Hematopoietic multipotent progenitor cell treated with erythropoietin and hydrocortisone succinate and interleukin-3 and kit ligand, for 6 days (in vitro differentiated cells): ENCODE data around the gene SS18.

Source experiments
- DNase-seq: peaks from one replicate; pipeline ENCODE4 v3.0.0-alpha.2; 2015

Gene SS18

DNA sequence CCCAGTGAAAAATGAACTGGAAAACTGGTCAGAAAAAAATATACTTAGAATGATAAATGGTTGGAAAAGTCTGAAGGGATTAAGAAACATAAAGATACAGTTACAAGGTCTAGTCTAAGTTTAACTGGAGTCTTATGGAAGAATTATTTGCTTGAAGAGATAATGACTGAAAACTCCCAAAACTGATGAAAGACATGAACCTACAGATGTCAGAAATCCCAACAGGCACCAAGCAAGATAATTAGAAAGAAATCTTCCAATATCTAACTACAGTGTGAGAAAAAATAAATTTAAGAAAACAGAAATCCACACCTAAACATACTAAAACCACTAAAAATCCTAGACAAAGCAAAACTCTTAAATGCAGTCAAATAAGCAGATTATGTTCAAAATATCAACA lies 19.4 kb downstream of the SS18 start:
- no peak for DNase-seq

DNA sequence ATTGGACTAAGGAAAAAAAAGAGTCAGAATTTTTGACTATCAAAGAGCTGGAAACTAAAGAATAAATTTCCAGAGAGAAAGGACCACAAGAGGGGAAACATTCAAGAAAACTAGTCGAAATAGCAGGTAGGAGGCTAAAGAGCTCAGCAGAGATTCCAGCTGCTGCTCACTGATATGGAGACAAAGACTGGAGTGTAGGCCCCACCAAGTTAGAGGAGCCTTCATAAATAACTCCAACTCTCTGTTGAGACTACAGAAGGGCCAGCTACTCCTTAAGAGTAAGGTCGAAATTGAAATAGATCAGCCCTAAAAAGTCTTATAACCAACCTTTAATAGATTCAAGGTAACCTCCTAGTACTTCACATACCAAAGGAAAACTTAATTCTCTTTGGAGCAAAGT lies 31.1 kb downstream of the SS18 start:
- DNase-seq = peak; percentile 41

DNA sequence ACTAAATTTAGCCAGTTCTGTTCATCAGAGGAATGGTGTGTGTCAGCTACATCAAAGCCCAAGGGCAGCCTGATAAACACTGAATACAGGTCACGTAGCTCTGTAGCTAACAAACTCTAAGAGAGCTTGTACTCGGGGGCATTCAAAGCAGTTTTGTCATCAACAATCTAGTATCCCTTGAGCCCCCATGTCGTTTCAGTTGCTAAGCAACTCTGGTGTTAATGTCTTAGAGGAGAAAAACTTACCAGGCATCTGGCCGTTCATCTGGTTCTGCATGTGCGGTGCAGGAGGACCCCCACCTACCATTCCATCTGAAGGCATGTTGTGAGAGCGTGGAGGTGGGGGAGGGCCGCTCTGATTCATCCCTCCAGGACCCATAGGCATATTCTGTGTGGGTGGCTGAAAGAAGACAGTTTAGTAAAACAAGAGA lies 33.1 kb downstream of the SS18 start:
- no peak for DNase-seq

DNA sequence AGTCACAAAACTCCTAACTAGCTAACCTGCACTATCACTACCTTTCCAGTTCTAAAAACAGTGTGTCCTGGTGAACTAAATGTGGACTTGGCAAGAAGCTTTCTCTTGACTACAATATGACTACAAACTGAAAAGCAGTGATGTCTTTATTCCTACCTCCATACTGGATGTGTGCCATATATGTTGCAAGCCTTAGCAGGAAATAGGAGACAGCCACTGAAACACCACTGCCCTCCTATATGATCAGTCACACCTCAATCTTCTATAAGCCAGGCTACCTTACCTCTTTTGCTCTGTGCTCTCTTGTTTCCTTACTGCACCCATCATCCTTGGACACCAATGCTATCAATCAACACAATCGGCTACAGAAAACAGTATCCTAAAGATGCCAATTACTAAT lies 34.1 kb downstream of the SS18 start:
- no peak for DNase-seq

DNA sequence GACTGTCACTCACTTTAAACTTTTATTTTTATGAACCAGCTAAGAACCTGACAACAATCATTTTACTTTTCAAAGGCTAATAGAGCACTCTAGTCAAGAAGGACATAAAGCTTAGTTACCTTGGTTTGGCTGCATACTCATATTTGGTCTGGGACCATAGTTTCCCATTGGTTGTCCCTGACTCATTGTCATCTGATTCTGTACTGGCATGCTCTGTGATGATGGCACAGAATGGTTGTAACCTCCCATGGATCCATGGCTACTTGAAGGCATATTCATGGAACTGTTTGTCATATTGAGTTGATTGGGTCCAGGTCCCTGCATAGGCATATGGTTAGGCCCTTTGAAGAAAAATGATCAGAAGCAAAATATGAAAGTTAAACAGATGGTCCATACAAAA lies 37.9 kb downstream of the SS18 start:
- no peak for DNase-seq

DNA sequence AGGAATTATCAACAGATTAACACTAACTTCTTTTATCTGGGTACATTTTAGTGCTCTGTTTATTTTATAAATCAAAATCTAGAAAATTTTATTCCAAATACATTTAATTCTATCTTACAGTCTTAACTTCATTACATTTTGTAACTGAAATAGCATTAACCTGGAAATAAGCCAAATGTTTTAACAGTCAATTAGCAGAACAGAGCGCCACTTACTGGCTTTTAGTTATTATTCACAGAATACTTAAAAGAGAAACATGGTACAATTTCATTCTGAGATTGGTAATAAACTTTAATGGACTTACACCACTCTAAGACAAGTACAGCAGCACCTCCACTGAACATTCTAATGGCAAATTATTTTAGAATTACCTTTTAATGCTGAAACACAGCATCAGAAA lies 38.6 kb downstream of the SS18 start:
- DNase-seq = peak; percentile 79

DNA sequence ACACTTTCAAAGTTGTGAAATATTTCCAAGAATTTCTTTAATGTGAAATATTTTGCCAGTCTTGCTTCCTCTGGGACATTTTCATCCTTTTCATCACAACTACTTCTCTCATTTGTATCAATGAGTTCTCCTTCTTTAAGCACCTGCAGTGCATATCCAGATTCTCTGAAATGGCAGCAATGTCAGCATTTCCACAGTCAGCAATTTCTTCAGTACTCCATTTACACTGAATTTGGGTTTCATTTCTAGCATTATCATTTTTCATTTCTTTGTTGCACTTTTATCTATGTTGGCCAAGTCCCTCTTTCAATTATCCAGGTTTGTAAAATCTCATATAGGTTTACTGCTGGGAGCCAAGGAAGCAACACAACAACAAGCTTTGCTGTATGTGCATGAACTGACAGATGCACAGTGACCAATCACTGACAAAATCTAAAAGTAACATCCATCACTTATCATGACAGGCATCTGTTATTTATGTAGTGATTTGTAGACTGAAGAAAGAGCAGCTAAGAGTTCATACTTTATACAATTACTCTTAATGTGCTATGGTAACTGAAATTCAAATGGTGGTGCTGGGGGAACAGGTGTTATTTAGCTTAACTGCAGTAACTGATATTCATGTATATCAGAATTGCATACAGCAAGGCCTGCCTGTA lies 43.9 kb downstream of the SS18 start:
- DNase-seq = no peak

DNA sequence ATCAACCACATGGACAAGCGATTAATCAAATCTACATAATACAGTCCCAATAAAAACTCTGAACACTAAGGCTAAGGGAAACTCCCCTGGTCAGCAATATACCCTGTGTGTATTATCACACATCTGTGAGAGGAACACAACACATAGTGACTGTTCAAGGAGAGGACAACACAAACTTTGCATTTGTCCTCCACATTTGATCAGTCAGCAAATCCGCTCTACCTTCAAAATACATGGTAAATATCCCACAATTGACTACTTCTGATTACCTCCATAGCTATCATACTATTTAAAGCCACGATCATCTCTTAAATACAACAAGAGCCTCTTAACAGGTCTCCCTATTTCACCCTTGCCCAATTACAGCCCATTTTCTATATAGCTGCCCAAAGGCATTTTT lies 45.6 kb downstream of the SS18 start:
- DNase-seq = no peak

DNA sequence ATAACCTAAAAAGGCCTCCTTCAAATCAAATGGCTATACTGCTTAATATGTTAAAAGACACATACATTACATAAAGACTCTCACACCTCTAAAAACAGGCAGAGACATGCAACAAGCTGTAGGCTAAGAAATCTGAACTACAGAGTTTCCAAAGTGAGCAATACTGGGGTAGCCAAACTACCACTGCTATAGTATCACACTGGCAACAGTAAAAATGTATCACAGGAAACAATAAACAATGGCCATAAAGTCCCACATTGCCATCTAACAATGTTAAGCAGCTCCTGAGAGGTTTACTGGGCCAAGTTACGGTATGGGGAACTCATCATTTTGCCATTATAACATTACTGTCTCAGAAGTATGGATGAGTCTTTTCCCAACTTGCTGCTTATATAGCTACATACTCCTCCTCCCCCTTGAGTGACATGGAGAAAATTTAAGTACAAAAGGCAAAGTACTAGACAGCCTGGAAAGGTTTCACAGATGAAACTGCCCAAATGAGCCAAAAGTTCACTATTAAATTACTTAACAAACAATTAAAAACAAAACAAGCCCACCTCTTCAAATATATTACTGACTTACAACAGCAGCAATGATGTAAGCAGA lies 50.3 kb downstream of the SS18 start:
- DNase-seq = no peak

DNA sequence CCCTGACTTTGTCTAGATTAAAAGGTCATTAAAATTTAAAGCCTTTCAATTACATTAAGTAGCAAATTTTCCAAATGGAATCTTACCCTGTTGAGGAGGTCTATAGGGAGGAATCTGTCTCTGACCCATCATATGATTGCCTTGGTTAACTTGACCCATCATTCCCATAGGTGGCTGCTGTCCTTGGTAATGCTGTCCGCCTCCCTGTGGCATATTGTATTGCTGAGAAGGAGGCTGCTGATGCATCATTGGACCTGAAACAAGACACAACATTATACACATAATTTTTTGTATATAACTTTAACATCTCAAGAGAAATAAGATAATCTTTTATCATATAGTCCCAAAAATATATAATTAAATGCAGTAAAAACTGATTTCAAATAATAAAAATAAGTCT lies 51.2 kb downstream of the SS18 start:
- DNase-seq = no peak

DNA sequence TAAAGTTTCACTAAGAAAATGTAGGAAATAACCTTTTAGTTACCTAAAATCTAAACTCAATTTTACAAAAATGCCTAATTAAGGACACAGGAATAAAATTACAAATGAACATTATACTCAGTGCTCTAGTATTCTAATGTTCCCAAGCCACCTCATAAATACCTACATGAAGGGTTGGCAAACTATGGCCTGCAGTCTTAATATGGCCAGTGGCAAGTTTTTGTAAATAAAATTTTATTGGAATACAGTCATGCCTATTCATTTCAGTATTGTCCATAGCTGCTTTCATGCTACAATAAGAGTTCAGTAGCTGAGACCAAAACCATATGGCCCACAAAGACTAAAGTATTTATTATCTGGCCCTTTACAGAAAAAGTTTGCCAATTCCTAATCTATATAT lies 53.8 kb downstream of the SS18 start:
- DNase-seq = no peak

DNA sequence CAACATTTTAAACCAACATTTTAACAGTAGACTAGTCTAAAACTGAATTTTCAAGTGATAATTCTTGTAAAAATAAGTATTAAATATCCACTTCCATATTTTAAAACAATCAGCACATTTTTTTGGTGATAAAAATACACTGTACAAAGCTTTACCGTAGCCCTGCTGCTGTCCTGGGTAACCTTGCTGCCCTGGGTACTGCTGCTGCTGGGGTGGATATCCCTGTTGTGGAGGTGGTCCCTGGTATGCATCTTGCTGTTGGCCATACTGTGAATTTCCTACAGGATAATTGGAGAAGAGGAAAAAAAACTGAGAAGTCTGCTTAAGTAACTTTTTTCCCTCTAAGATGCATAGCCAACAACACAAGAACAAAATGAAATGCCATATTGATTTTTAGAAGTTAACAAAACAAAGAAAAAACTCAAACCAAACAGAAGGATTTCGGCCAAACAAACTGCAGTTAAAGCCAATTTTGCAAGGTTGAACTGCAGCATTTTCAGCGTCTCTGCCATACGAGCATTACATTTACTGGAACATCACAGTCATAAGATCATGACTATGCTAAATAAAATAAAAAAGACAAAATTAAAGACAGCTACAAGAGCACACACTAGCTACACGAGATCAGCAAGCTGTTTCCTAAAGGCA lies 55.4 kb downstream of the SS18 start:
- no peak for DNase-seq

DNA sequence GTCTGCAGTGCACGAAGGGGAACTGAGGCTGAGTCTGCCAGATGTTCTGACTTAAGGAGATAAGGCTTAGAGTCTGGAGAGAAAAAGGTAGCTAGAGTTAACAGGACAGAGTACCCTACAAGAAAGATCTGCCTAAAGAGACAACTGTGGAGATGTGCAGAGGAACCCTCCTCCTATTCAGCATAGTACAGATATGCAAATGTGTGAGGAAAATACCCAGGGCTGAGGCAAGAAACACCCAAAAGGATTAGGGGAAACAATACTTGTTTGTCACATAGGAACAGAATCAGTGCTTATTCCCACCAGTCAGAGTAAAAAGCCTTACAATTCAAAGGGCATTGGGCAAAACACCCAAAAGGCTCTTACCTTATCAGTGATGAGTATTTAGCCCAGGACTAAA lies 67.8 kb downstream of the SS18 start:
- DNase-seq = no peak

DNA sequence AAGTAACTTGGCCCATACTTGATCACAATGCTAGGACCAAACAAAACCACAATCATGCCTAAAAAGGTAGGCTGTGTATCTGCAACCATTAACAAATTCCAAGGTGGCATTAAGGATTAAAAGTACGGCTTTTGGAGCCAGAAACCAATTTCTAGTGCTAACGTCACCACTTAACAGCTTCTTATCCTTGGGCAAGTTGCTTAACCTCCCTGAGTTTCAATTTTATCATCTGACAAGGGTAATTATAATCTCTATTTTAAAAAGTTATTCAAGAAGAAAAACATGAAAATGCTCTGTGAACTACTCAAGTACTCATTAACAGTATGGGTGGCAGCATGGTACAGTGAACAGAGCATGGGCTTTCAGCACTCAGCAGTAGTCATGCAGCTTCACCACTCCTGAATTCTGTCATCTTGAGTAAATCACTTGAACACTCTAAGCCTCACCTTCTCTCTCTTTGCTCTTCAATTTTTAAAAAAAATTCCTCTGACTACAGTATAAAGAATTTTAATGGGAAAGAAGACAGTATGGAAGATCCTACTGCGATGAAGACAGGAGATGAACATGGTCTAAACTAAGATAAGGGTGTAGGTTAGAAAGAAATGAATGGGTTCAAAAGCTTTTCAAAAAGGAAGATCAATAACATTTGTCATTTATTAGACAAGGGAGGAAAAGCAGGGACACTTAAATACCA lies 69.2 kb downstream of the SS18 start:
- no peak for DNase-seq

DNA sequence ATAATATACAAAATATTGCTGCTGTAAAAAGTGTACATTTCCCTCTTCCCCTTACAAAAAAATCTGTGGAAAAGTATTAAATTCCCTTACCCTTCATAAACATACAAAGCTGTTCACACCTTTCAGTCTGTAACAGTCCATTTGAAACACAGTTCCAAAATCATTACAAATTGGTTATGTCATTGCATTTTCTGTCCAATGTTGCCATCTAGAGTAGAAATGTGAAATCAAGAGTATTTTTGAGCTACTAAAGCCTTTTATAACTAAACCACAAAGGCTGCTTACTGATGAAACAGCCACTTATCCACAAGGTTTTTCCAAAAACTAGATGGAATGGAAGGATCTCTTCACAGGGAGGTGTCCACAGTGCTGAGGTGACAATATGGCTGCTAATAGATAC lies 72.5 kb downstream of the SS18 start:
- DNase-seq = peak; percentile 67

DNA sequence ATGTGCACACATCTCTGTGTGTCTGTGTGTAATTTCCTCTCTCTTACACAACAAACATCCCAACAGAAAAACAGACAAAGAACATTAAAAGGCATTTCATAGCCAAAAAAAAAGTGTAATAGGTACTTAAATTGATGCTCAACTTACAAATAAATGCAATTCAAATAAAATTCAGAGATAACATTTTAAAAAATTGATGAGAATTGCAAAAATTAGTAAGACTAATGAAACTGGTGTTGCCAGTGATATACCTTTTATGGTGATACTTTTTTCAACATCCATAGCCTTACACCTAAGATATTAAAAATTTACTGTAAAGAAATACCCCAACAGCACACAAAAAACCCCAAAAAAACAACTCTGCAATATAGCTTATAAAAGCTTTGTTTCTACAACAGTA lies 76.0 kb downstream of the SS18 start:
- DNase-seq = no peak

DNA sequence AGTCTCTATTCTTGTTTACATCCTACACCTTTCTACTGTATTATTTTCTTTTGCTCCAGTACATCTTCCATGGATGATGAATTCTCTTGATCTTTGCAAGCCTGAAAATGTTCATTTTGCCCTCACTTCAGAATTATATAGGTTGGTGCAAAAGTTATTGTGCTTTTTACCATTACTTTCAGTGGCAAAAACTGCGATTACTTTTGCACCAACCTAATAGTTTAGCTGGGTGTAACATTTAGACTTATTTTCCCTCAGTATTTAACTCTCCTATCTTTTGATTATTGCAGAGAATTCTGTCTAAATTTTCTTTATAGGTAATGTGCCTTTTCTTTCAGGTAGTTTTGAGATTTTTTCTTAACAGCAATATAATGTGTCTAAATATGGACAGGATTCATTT lies 81.8 kb downstream of the SS18 start:
- DNase-seq = no peak

DNA sequence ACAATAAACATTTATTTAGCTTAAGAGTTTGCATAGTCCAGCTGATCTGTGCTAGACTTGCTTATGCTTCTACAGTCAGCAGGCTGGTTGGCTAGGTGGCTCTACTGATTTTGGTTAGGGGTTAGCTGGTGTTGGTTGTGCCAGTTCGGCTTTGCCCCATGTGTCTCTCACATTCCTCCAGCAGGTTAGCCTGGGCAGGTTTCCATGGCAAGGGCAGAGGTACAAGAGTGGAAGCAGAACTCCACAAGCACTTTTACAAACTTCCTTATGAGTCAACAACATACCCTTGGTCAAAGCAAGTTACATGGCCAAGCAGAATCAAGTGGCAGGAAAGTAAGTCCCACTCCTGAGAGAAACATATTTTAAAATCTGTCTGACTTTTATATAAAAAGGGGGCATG lies 82.3 kb downstream of the SS18 start:
- no peak for DNase-seq

DNA sequence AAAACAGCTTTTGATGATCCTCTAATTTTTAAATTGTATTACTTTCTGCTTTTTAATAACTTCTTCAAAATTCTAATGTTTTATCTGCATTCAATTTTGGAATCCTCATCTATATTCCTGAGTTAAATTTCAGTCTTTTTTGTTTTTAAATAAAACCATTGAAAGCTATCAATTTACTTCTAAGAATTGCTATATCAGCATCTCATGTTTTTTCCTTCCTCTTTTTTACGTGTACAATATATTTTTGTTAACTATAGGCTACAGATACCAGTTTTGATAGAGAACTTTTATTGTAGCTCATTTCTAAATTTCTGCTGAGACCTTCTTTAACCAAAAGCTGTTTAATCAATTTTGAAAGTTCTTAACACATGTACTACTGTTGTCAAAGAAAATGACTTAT lies 84.5 kb downstream of the SS18 start:
- DNase-seq = no peak

DNA sequence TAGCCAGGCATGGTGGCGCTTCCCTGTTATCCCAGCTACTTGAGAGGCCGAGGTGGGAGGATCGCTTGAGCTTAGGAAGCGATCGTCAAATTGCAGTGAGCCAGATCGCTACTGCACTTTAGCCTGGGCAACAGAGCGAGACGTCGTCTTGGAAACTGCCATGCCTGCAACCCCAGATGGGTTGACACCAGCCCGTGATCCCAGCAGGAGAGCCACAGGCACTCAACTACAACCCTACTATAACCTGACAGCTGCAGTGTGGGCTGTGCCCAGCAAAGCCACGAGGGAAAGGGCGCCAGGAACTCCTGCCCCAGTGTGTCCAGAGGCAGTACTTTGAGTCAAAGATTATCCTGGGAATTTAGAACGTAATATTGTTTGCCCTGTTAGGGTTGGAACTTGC lies 85.6 kb downstream of the SS18 start:
- DNase-seq = no peak

DNA sequence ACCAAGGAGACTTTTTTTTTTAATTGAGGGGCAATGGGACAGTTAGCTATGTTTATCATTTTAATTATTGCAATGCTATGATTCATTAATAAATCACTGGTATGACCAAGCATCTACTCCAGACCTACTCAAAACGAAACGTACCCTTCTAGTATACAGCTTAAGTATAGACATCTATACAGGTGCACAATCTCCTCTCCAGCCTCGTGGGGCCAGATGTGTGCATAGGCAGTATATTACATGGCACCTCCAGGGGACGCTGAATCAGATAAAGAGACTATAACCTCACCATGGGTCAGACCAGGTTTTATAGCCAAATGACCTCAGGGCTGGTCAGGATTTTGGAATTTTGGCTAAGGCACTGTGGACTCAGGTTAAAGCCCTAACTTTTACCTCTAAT lies 86.6 kb downstream of the SS18 start:
- DNase-seq = no peak

DNA sequence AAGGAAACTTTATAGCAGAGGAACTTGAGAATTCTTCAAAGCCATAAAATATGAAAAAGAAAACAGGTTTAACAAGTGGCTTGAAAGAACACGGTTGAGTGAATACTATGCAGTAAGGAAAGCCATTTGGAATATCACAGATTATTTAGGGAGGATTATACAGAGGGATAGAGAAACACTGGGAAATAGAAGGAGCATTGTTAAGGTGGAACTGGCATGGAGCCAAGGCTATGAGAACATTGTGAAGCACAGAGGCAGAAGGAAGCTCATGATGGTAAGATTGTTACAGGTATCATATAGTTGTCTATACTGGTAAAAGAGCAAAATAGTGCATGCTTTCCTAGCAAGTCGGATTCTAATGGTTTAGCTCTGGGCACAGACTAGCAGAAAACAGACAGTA lies 87.1 kb downstream of the SS18 start:
- DNase-seq = peak; percentile 55

DNA sequence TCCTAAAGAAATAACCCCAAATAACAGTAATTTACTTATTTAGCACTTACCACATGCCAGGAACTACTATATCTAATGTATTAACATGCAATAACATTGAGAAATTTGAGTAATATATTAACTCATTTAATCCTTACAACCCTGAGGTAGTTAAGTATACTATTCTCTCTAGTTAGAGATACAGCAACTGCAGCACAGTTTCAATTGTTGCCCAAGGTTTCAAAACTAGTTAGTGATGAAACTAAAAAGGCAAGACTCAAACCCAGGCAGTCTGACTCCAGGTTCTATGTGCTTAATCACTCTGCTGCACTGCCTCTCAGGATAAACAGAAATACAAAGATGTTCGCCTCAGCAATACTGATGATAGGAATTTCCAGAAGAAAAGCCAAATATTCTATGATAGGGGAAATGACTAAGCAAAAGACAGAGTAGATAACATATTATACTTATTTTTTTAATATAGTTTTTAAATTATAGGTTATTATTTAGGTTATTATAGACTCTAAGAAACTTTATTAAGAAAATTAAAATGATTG lies 88.0 kb downstream of the SS18 start:
- peak; percentile 78 for DNase-seq

DNA sequence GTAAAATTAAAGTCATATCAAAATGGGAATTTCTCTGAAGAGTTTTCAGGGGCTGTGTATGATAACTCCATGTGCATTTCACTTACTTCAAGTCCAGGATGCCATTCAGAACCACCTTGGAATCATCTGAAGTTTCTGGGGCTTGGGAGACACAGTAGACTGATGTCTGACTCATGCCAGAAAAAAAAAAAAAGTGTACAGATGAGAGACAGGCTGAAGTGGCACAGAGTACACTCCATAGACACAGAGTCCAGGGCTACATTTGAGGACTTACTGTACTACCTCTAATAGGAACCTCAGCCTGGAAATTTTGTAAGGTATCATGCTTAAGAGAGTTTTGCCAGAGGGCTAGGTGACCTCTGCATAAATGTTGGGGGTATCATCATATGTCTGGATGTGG lies 92.0 kb downstream of the SS18 start:
- no peak for DNase-seq
